Type B pancreatic cell (in vitro differentiated cells): ENCODE data around the gene E4F1. TPM values are rescaled to one million over a fixed set of nuclear protein-coding genes. Genes with fewer than 3 reads are reported as not detected.

ENCODE experiments used
- DNase-seq: peaks from one replicate; pipeline ENCODE4 v3.0.0; 2021; ENCODE audit warnings: mixed read lengths; ENCODE audit not compliant: unreplicated experiment; ENCODE audit errors: extremely low spot score
- H3K27ac Mint-ChIP-seq: 2 replicates; pipeline ENCODE4 v1.8.0; 2021; ENCODE audit warnings: mild to moderate bottlenecking, mixed read lengths
- H3K27me3 Mint-ChIP-seq: 2 replicates; pipeline ENCODE4 v1.8.0; 2021; ENCODE audit warnings: mixed read lengths
- H3K36me3 Mint-ChIP-seq: 2 replicates; pipeline ENCODE4 v1.8.0; 2021; ENCODE audit warnings: mixed read lengths
- H3K4me1 Mint-ChIP-seq: one replicate; pipeline ENCODE4 v1.8.0; 2021; ENCODE audit warnings: mixed read lengths; ENCODE audit not compliant: unreplicated experiment
- H3K4me3 Mint-ChIP-seq: 2 replicates; pipeline ENCODE4 v1.8.0; 2021; ENCODE audit warnings: mild to moderate bottlenecking, mixed read lengths
- H3K9me3 Mint-ChIP-seq: 2 replicates; pipeline ENCODE4 v1.8.0; 2021; ENCODE audit warnings: mixed read lengths
- total RNA-seq: library from RNA; stranded (reverse); gene quantifications from 2 replicates; pipeline ENCODE4 v1.2.1, GENCODE V29; 2021; ENCODE audit warnings: low replicate concordance
- TF ChIP-seq, protein P1 (sequence below): fragments of 200-600 bp; sonication (generic); conservative IDR thresholded peaks from 2 replicates; pipeline ENCODE4 v1.5.0; 2021; ENCODE audit warnings: antibody characterized with exemption, mild to moderate bottlenecking

The E4F1 gene
- total RNA-seq, 1 donor from 2014 or later, result 30.4 TPM

- H3K4me1 Mint-ChIP-seq, result no peaks in the 10 kb centered on the region
- TF ChIP-seq, protein P1, sequence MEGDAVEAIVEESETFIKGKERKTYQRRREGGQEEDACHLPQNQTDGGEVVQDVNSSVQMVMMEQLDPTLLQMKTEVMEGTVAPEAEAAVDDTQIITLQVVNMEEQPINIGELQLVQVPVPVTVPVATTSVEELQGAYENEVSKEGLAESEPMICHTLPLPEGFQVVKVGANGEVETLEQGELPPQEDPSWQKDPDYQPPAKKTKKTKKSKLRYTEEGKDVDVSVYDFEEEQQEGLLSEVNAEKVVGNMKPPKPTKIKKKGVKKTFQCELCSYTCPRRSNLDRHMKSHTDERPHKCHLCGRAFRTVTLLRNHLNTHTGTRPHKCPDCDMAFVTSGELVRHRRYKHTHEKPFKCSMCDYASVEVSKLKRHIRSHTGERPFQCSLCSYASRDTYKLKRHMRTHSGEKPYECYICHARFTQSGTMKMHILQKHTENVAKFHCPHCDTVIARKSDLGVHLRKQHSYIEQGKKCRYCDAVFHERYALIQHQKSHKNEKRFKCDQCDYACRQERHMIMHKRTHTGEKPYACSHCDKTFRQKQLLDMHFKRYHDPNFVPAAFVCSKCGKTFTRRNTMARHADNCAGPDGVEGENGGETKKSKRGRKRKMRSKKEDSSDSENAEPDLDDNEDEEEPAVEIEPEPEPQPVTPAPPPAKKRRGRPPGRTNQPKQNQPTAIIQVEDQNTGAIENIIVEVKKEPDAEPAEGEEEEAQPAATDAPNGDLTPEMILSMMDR, result no peak
- no peaks in the 10 kb centered on the region for H3K9me3 Mint-ChIP-seq
- no peak overlapping the region for H3K27ac Mint-ChIP-seq
- peaks cover 5% of the 10 kb centered on the region for H3K27me3 Mint-ChIP-seq
- DNase-seq, result no peak
- H3K36me3 Mint-ChIP-seq, result no peaks in the 10 kb centered on the region
- H3K4me3 Mint-ChIP-seq, result no peak overlapping the region
Observed at GRCh38 chr16:2190002-2190658, 33.3 kb upstream of the E4F1 start.

GRCh38 chr16:2190659-2191445, 32.5 kb upstream of the E4F1 start:
- Mint-ChIP-seq H3K36me3 (no peaks in the 10 kb centered on the region), H3K27ac (no peak overlapping the region), H3K27me3 (peaks cover 5% of the 10 kb centered on the region), H3K4me3 (no peak overlapping the region), H3K9me3 (no peaks in the 10 kb centered on the region), H3K4me1 (no peaks in the 10 kb centered on the region)
- DNase-seq, result no peak
- TF ChIP-seq, protein P1, result no peak

GRCh38 chr16:2191446-2191706, 32.0 kb upstream of the E4F1 start:
- no peak overlapping the region for H3K4me3 Mint-ChIP-seq
- H3K4me1 Mint-ChIP-seq, result no peaks in the 10 kb centered on the region
- no peaks in the 10 kb centered on the region for H3K36me3 Mint-ChIP-seq
- H3K9me3 Mint-ChIP-seq, result no peaks in the 10 kb centered on the region
- no peak for DNase-seq
- TF ChIP-seq, protein P1, result no peak
- no peak overlapping the region for H3K27ac Mint-ChIP-seq
- peaks cover 5% of the 10 kb centered on the region for H3K27me3 Mint-ChIP-seq

GRCh38 chr16:2194166-2194834, 29.1 kb upstream of the E4F1 start:
- Mint-ChIP-seq H3K4me1 (no peaks in the 10 kb centered on the region), H3K4me3 (no peak overlapping the region), H3K27ac (peak overlapping the region; percentile 43), H3K36me3 (no peaks in the 10 kb centered on the region), H3K27me3 (peaks cover 18% of the 10 kb centered on the region), H3K9me3 (no peaks in the 10 kb centered on the region)
- no peak for DNase-seq
- TF ChIP-seq, protein P1, result no peak

GRCh38 chr16:2194852-2195321, 28.5 kb upstream of the E4F1 start:
- no peaks in the 10 kb centered on the region for H3K36me3 Mint-ChIP-seq
- H3K4me1 Mint-ChIP-seq, result no peaks in the 10 kb centered on the region
- peak overlapping the region; percentile 77 for H3K4me3 Mint-ChIP-seq
- no peaks in the 10 kb centered on the region for H3K9me3 Mint-ChIP-seq
- H3K27ac Mint-ChIP-seq, result peak overlapping the region; percentile 43
- TF ChIP-seq, protein P1, result peak; percentile 65
- H3K27me3 Mint-ChIP-seq, result peaks cover 19% of the 10 kb centered on the region
- no peak for DNase-seq
